Neural cell (in vitro differentiated cells): ENCODE measurements around the gene CLDN7.

Experiments used
- EP300 ChIP-seq: fragments of 450-650 bp; conservative IDR thresholded peaks from 2 replicates; pipeline ENCODE4 v1.6.1; 2014; ENCODE audit warnings: antibody characterized with exemption, mild to moderate bottlenecking, moderate library complexity; ENCODE audit not compliant: poor library complexity, severe bottlenecking
- POLR2AphosphoS5 ChIP-seq: IDR thresholded peaks from 2 replicates; pipeline ENCODE4 v1.6.1; 2012
- TAF1 ChIP-seq: IDR thresholded peaks from 2 replicates; pipeline ENCODE4 v1.6.1; 2012; ENCODE audit warnings: low read depth
- TF ChIP-seq, protein P1 (sequence below): fragments of 450-650 bp; IDR thresholded peaks from 2 replicates; pipeline ENCODE4 v1.5.1; 2014; ENCODE audit warnings: antibody characterized with exemption, mild to moderate bottlenecking, moderate library complexity; ENCODE audit not compliant: poor library complexity, severe bottlenecking
- TF ChIP-seq, protein P2 (sequence below): IDR thresholded peaks from 2 replicates; pipeline ENCODE4 v1.6.1; 2012; ENCODE audit warnings: borderline replicate concordance

DNA sequence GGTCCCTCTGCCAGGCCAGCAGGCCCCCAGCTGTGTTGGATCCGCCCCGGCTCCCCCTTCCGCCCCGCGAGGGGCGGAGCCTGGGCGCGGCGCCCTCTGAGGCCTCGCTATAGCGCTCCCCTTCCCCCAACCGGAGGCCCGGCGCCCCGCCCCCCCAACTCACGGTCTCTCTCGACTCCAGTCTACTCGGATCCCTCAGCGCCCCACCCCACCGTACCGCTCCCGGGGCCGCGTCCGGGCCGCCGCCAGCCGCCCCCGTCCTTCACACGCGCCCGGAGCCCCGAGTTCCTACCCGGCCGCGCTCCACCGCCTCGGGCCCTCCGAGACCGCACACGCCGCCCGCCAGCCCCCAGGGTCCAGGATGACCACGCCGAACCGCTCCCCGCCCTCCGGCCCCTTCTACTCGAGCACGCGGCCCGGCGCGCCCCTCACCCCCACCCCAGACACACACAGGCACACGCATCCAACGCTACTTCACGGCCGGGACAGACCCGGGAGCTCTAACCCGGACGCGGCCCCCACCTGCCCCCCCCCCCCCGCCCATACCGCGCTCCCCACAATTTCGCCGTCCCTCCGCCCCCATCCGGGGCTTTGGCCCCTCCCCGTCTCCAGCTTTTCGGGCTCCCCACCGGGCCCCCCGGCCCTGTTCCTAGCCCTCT, 24.4 kb downstream of the CLDN7 start:
- TF ChIP-seq, protein P1, sequence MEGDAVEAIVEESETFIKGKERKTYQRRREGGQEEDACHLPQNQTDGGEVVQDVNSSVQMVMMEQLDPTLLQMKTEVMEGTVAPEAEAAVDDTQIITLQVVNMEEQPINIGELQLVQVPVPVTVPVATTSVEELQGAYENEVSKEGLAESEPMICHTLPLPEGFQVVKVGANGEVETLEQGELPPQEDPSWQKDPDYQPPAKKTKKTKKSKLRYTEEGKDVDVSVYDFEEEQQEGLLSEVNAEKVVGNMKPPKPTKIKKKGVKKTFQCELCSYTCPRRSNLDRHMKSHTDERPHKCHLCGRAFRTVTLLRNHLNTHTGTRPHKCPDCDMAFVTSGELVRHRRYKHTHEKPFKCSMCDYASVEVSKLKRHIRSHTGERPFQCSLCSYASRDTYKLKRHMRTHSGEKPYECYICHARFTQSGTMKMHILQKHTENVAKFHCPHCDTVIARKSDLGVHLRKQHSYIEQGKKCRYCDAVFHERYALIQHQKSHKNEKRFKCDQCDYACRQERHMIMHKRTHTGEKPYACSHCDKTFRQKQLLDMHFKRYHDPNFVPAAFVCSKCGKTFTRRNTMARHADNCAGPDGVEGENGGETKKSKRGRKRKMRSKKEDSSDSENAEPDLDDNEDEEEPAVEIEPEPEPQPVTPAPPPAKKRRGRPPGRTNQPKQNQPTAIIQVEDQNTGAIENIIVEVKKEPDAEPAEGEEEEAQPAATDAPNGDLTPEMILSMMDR, result no peak
- no peak for TF ChIP-seq TAF1
- TF ChIP-seq POLR2AphosphoS5, result no peak
- no peak for TF ChIP-seq EP300
- TF ChIP-seq, protein P2, sequence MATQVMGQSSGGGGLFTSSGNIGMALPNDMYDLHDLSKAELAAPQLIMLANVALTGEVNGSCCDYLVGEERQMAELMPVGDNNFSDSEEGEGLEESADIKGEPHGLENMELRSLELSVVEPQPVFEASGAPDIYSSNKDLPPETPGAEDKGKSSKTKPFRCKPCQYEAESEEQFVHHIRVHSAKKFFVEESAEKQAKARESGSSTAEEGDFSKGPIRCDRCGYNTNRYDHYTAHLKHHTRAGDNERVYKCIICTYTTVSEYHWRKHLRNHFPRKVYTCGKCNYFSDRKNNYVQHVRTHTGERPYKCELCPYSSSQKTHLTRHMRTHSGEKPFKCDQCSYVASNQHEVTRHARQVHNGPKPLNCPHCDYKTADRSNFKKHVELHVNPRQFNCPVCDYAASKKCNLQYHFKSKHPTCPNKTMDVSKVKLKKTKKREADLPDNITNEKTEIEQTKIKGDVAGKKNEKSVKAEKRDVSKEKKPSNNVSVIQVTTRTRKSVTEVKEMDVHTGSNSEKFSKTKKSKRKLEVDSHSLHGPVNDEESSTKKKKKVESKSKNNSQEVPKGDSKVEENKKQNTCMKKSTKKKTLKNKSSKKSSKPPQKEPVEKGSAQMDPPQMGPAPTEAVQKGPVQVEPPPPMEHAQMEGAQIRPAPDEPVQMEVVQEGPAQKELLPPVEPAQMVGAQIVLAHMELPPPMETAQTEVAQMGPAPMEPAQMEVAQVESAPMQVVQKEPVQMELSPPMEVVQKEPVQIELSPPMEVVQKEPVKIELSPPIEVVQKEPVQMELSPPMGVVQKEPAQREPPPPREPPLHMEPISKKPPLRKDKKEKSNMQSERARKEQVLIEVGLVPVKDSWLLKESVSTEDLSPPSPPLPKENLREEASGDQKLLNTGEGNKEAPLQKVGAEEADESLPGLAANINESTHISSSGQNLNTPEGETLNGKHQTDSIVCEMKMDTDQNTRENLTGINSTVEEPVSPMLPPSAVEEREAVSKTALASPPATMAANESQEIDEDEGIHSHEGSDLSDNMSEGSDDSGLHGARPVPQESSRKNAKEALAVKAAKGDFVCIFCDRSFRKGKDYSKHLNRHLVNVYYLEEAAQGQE, result no peak
